Transverse colon (tissue), 4 donors: ENCODE data around the gene DYDC1. TPM values are rescaled to one million over a fixed set of nuclear protein-coding genes. Genes with fewer than 3 reads are reported as not detected.
"Not testable (repeated sequence)": the region's sequence is repeated elsewhere in the genome, so short reads cannot be mapped to it uniquely, and the experiment has no call there.

Experiments used
- DNase-seq: peaks from one replicate; pipeline ENCODE4 v3.0.0-alpha.2; 2019
- H3K27ac ChIP-seq, 4 donors: fragments of 200-600 bp; sonication (generic); 2 replicates each; pipeline ENCODE4 v1.5.1; 2016 to 2018; ENCODE audit warnings: inconsistent platforms in 4 of 4
- H3K27me3 ChIP-seq: fragments of 200-600 bp; sonication (generic); 2 replicates; pipeline ENCODE4 v1.5.1; 2017; ENCODE audit warnings: inconsistent platforms
- H3K36me3 ChIP-seq, 4 donors: fragments of 200-600 bp; sonication (generic); 2 replicates each; pipeline ENCODE4 v1.5.1; 2017 to 2019; ENCODE audit warnings: inconsistent platforms in 4 of 4
- H3K4me1 ChIP-seq, 4 donors: fragments of 200-600 bp; sonication (generic); 2 replicates each; pipeline ENCODE4 v1.5.1; 2017 to 2020; ENCODE audit warnings: inconsistent platforms in 4 of 4
- H3K4me3 ChIP-seq, 4 donors: fragments of 200-600 bp; sonication (generic); 1 replicate in 1 of 4; 2 replicates in 3 of 4; pipeline versions ENCODE4 v1.5.1 to v1.6.1; 2017 to 2019; ENCODE audit warnings: inconsistent platforms in 4 of 4
- H3K9me3 ChIP-seq, 2 donors: fragments of 200-600 bp; sonication (generic); 2 replicates each; pipeline ENCODE4 v1.5.1; 2017 to 2019; ENCODE audit warnings: inconsistent platforms in 2 of 2
- EP300 ChIP-seq: sonication (generic); formaldehyde crosslinking; IDR thresholded peaks from one replicate; pipeline ENCODE4 v1.6.1; 2017; ENCODE audit warnings: antibody characterized with exemption, low read depth
- POLR2A ChIP-seq: fragments of 450-650 bp; IDR thresholded peaks from one replicate; pipeline ENCODE4 v1.6.1; 2016; ENCODE audit warnings: antibody characterized with exemption, mild to moderate bottlenecking, moderate library complexity
- POLR2AphosphoS5 ChIP-seq, 3 donors: sonication (generic); formaldehyde crosslinking; IDR thresholded peaks; one replicate each; pipeline ENCODE4 v1.6.1; 2016; ENCODE audit warnings: antibody characterized with exemption in 3 of 3
- WGBS, 2 donors: methylation state at CpG; one replicate each; pipeline ENCODE4 v1.1.5; 2018; ENCODE audit warnings: low coverage in 1 of 2; 5-methylcytosine and 5-hydroxymethylcytosine counted together
- in situ Hi-C, 4 donors: fragments of 200-750 bp; cut with MboI; loops; one replicate each; pipeline versions ENCODE4 v1.15.0 to v1.15.1; 2017; ENCODE audit warnings: low sequenced_read_pairs in 3 of 4, low pct_ligation_motif_present in 1 of 4, low pct_unique_long_range_greater_than_20kb in 1 of 4
- intact Hi-C: fragments of 100-400 bp; cut with DNase I; formaldehyde crosslinking; loops from one replicate; pipeline ENCODE4 v1.15.1; 2023; ENCODE audit warnings: low total_unique reads
- total RNA-seq, 4 donors: library from RNA; depleted of rRNA; stranded (reverse); fragments of >200 nt; gene quantifications; one replicate each; pipeline ENCODE4 v1.1.0, GENCODE V29; 2016
- TF ChIP-seq, protein P1 (sequence below), 5 experiments: fragments of 200-600 bp in 3 of 5; fragments of 450-650 bp in 2 of 5; sonication (generic) in 3 of 5; IDR thresholded peaks; 1 replicate in 2 of 5; 2 replicates in 3 of 5; pipeline ENCODE4 v1.5.1; 2016 to 2017; ENCODE audit warnings: antibody characterized with exemption in 5 of 5, inconsistent platforms in 3 of 5, mild to moderate bottlenecking in 2 of 5, moderate library complexity in 1 of 5

Gene DYDC1
- total RNA-seq, 4 donors from 2014 or later = not detected

DNA sequence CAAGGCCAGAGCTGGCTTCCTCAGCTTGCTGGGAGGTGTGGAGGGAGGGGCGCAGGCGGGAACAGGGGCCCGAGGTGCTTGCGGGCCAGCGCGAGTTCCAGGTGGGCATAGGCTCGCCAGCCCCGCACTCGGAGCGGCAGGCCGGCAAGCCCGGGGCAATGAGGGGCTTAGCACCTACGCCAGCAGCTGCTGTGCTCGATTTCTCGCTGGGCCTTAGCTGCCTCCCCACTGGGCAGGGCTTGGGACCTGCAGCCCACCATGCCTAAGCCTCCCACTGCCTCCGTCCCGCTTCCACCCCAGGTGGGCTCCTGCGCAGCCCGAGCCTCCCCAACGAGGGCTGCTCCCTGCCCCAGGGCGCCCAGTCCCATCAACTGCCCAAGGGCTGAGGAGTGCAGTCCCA is 41.2 kb downstream of the DYDC1 start:
- H3K4me3 ChIP-seq = no peak overlapping the region
- intact Hi-C loops (no loop called here), in situ Hi-C loops (no loop called here)
- H3K36me3 ChIP-seq = no peaks in the 10 kb centered on the region
- no peak for DNase-seq
- no peak for TF ChIP-seq POLR2A
- WGBS, 2 donors = 93% methylated on average over 18 of the region's 21 CpGs; no CpG with 5 or more reads in 1 of the 2 donors
- no peak overlapping the region for H3K27ac ChIP-seq
- no peaks in the 10 kb centered on the region for H3K9me3 ChIP-seq
- no peaks in the 10 kb centered on the region for H3K27me3 ChIP-seq
- no peaks in the 10 kb centered on the region for H3K4me1 ChIP-seq

DNA sequence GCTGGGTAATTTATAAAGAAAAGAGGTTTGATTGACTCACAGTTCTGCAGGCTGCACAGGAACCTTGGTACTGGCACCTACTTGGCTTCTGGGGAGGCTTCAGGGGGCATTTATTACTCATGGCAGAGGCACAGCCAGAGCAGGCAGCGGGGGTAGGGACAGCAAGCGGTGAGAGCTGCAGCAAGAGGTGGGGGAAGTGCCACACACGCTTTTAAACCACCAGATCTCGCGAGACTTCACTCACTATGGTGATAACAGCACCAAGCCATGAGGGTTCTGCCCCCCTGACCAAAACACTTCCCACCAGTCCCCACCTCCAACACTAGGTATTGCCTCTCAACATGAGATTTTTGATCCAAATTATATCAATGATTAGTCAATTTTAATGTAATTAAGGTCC is 43.0 kb downstream of the DYDC1 start:
- TF ChIP-seq POLR2A = no peak
- WGBS, 2 donors = 78% methylated on average over 5 of the region's 5 CpGs; no CpG with 5 or more reads in 1 of the 2 donors
- in situ Hi-C loops = no loop called here

DNA sequence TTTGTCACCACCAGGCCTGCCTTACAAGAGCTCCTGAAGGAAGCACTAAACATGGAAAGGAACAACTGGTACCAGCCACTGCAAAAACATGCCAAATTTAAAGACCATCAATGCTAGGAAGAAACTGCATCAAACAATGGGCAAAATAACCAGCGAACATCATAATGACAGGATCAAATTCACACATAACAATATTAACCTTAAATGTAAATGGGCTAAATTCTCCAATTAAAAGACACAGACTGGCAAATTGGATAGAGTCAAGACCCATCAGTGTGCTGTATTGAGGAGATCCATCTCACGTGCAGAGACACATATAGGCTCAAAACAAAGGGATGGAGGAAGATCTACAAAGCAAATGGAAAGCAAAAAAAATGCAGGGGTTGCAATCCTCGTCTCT is 50.6 kb downstream of the DYDC1 start:
- H3K4me1 ChIP-seq = not testable (repeated sequence)

More for the DNA sequence above, 43.0 kb downstream of the DYDC1 start:
- intact Hi-C loops = no loop called here
- Histone ChIP-seq H3K27me3 (no peaks in the 10 kb centered on the region), H3K9me3 (no peaks in the 10 kb centered on the region), H3K36me3 (no peaks in the 10 kb centered on the region), H3K27ac (no peak overlapping the region), H3K4me3 (no peak overlapping the region), H3K4me1 (no peaks in the 10 kb centered on the region)
- DNase-seq = no peak

DNA sequence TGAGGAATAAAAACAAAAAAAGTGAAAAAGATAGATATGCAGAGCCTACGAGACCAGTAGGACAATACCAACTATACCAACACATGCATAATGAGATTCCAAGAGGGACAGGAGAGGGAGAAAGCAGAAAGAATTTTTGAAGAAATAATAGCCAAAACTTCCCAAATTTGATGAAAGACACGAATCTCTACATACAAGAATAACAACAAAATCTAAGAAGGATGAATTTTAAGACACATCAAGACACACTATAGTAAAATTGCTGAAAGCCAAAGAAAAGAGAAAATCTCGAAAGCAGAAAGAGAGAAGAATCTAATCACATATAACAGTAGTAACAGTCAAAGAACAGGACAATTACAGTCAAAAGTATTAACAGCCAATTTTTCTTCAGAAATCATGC is 59.6 kb downstream of the DYDC1 start:
- no peaks in the 10 kb centered on the region for H3K27me3 ChIP-seq
- DNase-seq = no peak
- H3K36me3 ChIP-seq = no peaks in the 10 kb centered on the region
- in situ Hi-C loops (no loop called here), intact Hi-C loops (no loop called here)
- peaks cover 4 to 9% of the 10 kb centered on the region in 2 donors for H3K9me3 ChIP-seq
- no peak overlapping the region for H3K4me3 ChIP-seq
- H3K4me1 ChIP-seq = no peaks in the 10 kb centered on the region
- H3K27ac ChIP-seq = no peak overlapping the region
- TF ChIP-seq, protein P1, sequence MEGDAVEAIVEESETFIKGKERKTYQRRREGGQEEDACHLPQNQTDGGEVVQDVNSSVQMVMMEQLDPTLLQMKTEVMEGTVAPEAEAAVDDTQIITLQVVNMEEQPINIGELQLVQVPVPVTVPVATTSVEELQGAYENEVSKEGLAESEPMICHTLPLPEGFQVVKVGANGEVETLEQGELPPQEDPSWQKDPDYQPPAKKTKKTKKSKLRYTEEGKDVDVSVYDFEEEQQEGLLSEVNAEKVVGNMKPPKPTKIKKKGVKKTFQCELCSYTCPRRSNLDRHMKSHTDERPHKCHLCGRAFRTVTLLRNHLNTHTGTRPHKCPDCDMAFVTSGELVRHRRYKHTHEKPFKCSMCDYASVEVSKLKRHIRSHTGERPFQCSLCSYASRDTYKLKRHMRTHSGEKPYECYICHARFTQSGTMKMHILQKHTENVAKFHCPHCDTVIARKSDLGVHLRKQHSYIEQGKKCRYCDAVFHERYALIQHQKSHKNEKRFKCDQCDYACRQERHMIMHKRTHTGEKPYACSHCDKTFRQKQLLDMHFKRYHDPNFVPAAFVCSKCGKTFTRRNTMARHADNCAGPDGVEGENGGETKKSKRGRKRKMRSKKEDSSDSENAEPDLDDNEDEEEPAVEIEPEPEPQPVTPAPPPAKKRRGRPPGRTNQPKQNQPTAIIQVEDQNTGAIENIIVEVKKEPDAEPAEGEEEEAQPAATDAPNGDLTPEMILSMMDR (IDR thresholded peaks at IDR 0.05) = no peak
- TF ChIP-seq POLR2AphosphoS5 (IDR thresholded peaks at IDR 0.05) (no peak), EP300 (no peak), POLR2A (no peak)
- 81 to 88% methylated on average over 3 of the region's 3 CpGs for WGBS, 2 donors

More for the DNA sequence above, 50.6 kb downstream of the DYDC1 start:
- H3K27ac ChIP-seq, H3K36me3 ChIP-seq, DNase-seq, H3K4me3 ChIP-seq, H3K27me3 ChIP-seq, intact Hi-C loops, H3K9me3 ChIP-seq, in situ Hi-C loops: not testable (repeated sequence)
- WGBS, 2 donors = 76 to 88% methylated on average over 3 of the region's 3 CpGs

DNA sequence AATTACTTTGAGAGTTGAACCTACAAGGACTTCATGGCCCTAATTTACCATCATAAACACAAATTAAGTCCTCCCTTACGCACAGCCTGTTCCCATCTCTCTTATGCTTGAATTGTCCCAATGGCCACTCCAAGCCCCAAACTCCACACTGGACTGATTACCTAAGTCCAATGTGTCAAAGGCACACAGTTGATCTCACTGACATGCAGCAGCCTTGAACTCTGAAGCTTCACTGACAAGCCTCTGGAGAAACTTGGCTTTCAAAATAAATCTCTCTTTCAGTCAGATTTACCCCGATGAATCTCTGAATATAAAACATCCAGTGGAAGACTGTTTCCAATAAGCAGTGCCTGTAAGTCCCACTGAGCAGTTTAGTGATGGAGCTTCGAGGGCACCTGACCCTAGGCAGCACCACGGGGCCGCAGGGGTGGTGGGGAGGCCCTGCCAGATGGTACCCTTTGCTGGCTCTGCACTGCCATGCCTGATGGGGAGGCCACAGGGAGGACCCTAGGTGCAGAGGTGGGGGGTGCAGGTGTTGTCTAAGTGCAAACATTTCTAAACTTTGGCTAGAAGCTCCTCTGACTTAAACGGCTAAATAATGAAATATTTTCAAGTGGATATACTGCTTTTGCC is 63.8 kb downstream of the DYDC1 start:
- Histone ChIP-seq H3K27ac (no peak overlapping the region), H3K4me3 (no peak overlapping the region), H3K4me1 (peaks cover 0 to 10% (median 6%) of the 10 kb centered on the region in 4 donors), H3K36me3 (no peaks in the 10 kb centered on the region), H3K27me3 (no peaks in the 10 kb centered on the region), H3K9me3 (no peaks in the 10 kb centered on the region)
- in situ Hi-C loops (no loop called here), intact Hi-C loops (no loop called here)
- TF ChIP-seq POLR2AphosphoS5 (IDR thresholded peaks at IDR 0.05) (no peak), POLR2A (no peak), EP300 (no peak)
- TF ChIP-seq, protein P1 (IDR thresholded peaks at IDR 0.05) = no peak
- 82 to 89% methylated on average over 2 to 6 of the region's 6 CpGs for WGBS, 2 donors
- no peak for DNase-seq
